T-helper 1 cell (primary cell): ENCODE measurements around the gene WDR1.

ENCODE experiments used
- DNase-seq, 5 donors: peaks; one replicate each; pipeline ENCODE4 v3.0.0-alpha.2; 2012 to 2020

WDR1 gene

GRCh38 chr4:10083861-10084641 lies 32.5 kb downstream of the WDR1 start:
- DNase-seq: no peak

- DNase-seq: no peak
Observed at GRCh38 chr4:10083331-10083771, 33.2 kb downstream of the WDR1 start.

- no peak for DNase-seq
Observed at GRCh38 chr4:10082459-10083272, 33.9 kb downstream of the WDR1 start.

- no peak for DNase-seq
Observed at GRCh38 chr4:10082047-10082446, 34.6 kb downstream of the WDR1 start.

- DNase-seq: no peak
Observed at GRCh38 chr4:10081218-10081606, 35.4 kb downstream of the WDR1 start.

- no peak for DNase-seq
Observed at GRCh38 chr4:10080589-10081217, 35.9 kb downstream of the WDR1 start.

GRCh38 chr4:10079912-10080588 lies 36.5 kb downstream of the WDR1 start:
- DNase-seq: no peak

- DNase-seq: no peak
Observed at GRCh38 chr4:10079256-10079655, 37.3 kb downstream of the WDR1 start.

- no peak for DNase-seq
Observed at GRCh38 chr4:10078481-10079233, 37.9 kb downstream of the WDR1 start.

GRCh38 chr4:10077483-10078335 lies 38.9 kb downstream of the WDR1 start:
- DNase-seq: no peak

GRCh38 chr4:10077076-10077475 lies 39.5 kb downstream of the WDR1 start:
- DNase-seq: no peak

GRCh38 chr4:10075953-10076391 lies 40.6 kb downstream of the WDR1 start:
- DNase-seq: no peak

GRCh38 chr4:10075158-10075863 lies 41.3 kb downstream of the WDR1 start:
- DNase-seq: no peak

GRCh38 chr4:10074767-10075105 lies 41.9 kb downstream of the WDR1 start:
- DNase-seq: no peak

- DNase-seq: no peak
Observed at GRCh38 chr4:10074076-10074766, 42.4 kb downstream of the WDR1 start.

GRCh38 chr4:10072420-10073017 lies 44.1 kb downstream of the WDR1 start:
- DNase-seq: no peak

- DNase-seq: no peak
Observed at GRCh38 chr4:10069075-10069642, 47.4 kb downstream of the WDR1 start.

GRCh38 chr4:10066670-10067651 lies 49.6 kb downstream of the WDR1 start:
- no peak for DNase-seq
